Parathyroid adenoma (tissue), 2 donors: Measurements from ENCODE around the gene NDUFAF8.

ENCODE experiments used
- H2AFZ ChIP-seq: fragments of 300-600 bp; sonication (generic); one replicate; pipeline ENCODE4 v1.7.0; 2017; ENCODE audit warnings: antibody characterized with exemption, mild to moderate bottlenecking
- H3K27ac ChIP-seq: fragments of 300-600 bp; sonication (generic); one replicate; pipeline ENCODE4 v1.7.0; 2017
- H3K27me3 ChIP-seq: fragments of 300-600 bp; sonication (generic); one replicate; pipeline ENCODE4 v1.7.0; 2017; ENCODE audit warnings: low read length; ENCODE audit not compliant: control insufficient read depth, insufficient read depth
- H3K36me3 ChIP-seq: fragments of 300-600 bp; sonication (generic); one replicate; pipeline ENCODE4 v1.7.0; 2017; ENCODE audit warnings: low read length; ENCODE audit not compliant: control insufficient read depth, insufficient read depth
- H3K4me1 ChIP-seq: fragments of 300-600 bp; sonication (generic); one replicate; pipeline ENCODE4 v1.7.0; 2017; ENCODE audit warnings: control low read depth
- H3K4me2 ChIP-seq: fragments of 300-600 bp; sonication (generic); one replicate; pipeline ENCODE4 v1.7.0; 2017; ENCODE audit warnings: low read length
- H3K4me3 ChIP-seq: fragments of 300-600 bp; sonication (generic); one replicate; pipeline ENCODE4 v1.7.0; 2017; ENCODE audit warnings: low read depth, low read length
- H3K79me2 ChIP-seq: fragments of 300-600 bp; sonication (generic); one replicate; pipeline ENCODE4 v1.7.0; 2017; ENCODE audit warnings: control low read depth
- H3K9ac ChIP-seq: fragments of 300-600 bp; sonication (generic); one replicate; pipeline ENCODE4 v1.7.0; 2017; ENCODE audit warnings: mild to moderate bottlenecking
- H3K9me3 ChIP-seq: fragments of 300-600 bp; sonication (generic); one replicate; pipeline ENCODE4 v1.7.0; 2017; ENCODE audit warnings: low read length; ENCODE audit not compliant: control insufficient read depth
- CTCF ChIP-seq: fragments of 300-600 bp; sonication (generic); IDR thresholded peaks from one replicate; pipeline ENCODE4 v1.7.0; 2017; ENCODE audit warnings: antibody characterized with exemption, mild to moderate bottlenecking
- donor health status: primary hyperparathyroidism.

NDUFAF8 gene

GRCh38 chr17:81200695-81201580, 38.2 kb upstream of the NDUFAF8 start:
- Histone ChIP-seq H3K27ac (no peak overlapping the region), H3K4me1 (no peaks in the 10 kb centered on the region), H3K27me3 (no peaks in the 10 kb centered on the region), H3K36me3 (no peaks in the 10 kb centered on the region), H3K9me3 (no peaks in the 10 kb centered on the region), H3K4me3 (no peak overlapping the region), H3K4me2 (no peak overlapping the region), H3K79me2 (no peaks in the 10 kb centered on the region), H3K9ac (no peak overlapping the region), H2AFZ (no peak overlapping the region)
- peak; percentile 62 for TF ChIP-seq CTCF

- Histone ChIP-seq H3K4me1 (no peaks in the 10 kb centered on the region), H3K36me3 (no peaks in the 10 kb centered on the region), H3K27me3 (no peaks in the 10 kb centered on the region), H3K79me2 (no peaks in the 10 kb centered on the region), H3K4me3 (no peak overlapping the region), H2AFZ (no peak overlapping the region), H3K4me2 (no peak overlapping the region), H3K27ac (no peak overlapping the region), H3K9me3 (no peaks in the 10 kb centered on the region), H3K9ac (no peak overlapping the region)
- TF ChIP-seq CTCF, result no peak
Observed at GRCh38 chr17:81202318-81202717, 36.8 kb upstream of the NDUFAF8 start.

GRCh38 chr17:81203136-81203535, 36.0 kb upstream of the NDUFAF8 start:
- H3K27ac ChIP-seq, result no peak overlapping the region
- no peaks in the 10 kb centered on the region for H3K27me3 ChIP-seq
- no peaks in the 10 kb centered on the region for H3K36me3 ChIP-seq
- no peak for TF ChIP-seq CTCF
- H3K4me3 ChIP-seq, result no peak overlapping the region
- no peak overlapping the region for H3K4me2 ChIP-seq
- H3K9me3 ChIP-seq, result no peaks in the 10 kb centered on the region
- no peaks in the 10 kb centered on the region for H3K4me1 ChIP-seq
- no peak overlapping the region for H2AFZ ChIP-seq
- no peaks in the 10 kb centered on the region for H3K79me2 ChIP-seq
- no peak overlapping the region for H3K9ac ChIP-seq

GRCh38 chr17:81204578-81204977, 34.5 kb upstream of the NDUFAF8 start:
- Histone ChIP-seq H3K4me3 (no peak overlapping the region), H3K79me2 (no peaks in the 10 kb centered on the region), H3K9ac (no peak overlapping the region), H3K9me3 (no peaks in the 10 kb centered on the region), H3K36me3 (no peaks in the 10 kb centered on the region), H3K4me2 (no peak overlapping the region), H2AFZ (no peak overlapping the region), H3K27me3 (no peaks in the 10 kb centered on the region), H3K27ac (no peak overlapping the region), H3K4me1 (no peaks in the 10 kb centered on the region)
- TF ChIP-seq CTCF, result no peak

- Histone ChIP-seq H3K4me1 (no peaks in the 10 kb centered on the region), H3K9ac (no peak overlapping the region), H3K36me3 (no peaks in the 10 kb centered on the region), H3K9me3 (no peaks in the 10 kb centered on the region), H3K27me3 (no peaks in the 10 kb centered on the region), H3K4me3 (no peak overlapping the region), H3K27ac (no peak overlapping the region), H3K4me2 (no peak overlapping the region), H3K79me2 (no peaks in the 10 kb centered on the region), H2AFZ (no peak overlapping the region)
- no peak for TF ChIP-seq CTCF
Observed at GRCh38 chr17:81206166-81206565, 33.0 kb upstream of the NDUFAF8 start.
